ENCODE results near the gene NTNG2.

DNA sequence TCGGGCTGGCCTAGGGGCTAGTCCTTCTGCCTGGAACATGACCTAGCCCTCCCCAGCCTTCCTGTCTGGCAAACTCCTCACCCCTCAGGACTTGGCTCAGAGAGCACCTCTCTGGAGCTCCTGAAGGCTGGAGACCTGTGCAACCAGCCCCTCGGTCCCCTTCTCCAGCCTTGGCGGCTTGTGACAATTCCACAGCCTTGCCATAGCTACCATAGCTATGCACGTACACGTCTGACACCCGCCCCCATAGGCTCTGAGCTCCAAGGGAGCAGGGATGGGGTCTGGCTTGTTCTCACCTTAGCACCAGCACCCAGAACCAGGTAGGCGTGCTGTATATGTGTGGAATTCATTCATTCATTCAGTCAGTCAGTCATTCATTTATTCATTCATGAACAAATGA lies 49.7 kb downstream of the NTNG2 start:
- no peak for TF ChIP-seq POLR2A (IDR thresholded peaks at IDR 0.05)
- TF ChIP-seq, protein P1, sequence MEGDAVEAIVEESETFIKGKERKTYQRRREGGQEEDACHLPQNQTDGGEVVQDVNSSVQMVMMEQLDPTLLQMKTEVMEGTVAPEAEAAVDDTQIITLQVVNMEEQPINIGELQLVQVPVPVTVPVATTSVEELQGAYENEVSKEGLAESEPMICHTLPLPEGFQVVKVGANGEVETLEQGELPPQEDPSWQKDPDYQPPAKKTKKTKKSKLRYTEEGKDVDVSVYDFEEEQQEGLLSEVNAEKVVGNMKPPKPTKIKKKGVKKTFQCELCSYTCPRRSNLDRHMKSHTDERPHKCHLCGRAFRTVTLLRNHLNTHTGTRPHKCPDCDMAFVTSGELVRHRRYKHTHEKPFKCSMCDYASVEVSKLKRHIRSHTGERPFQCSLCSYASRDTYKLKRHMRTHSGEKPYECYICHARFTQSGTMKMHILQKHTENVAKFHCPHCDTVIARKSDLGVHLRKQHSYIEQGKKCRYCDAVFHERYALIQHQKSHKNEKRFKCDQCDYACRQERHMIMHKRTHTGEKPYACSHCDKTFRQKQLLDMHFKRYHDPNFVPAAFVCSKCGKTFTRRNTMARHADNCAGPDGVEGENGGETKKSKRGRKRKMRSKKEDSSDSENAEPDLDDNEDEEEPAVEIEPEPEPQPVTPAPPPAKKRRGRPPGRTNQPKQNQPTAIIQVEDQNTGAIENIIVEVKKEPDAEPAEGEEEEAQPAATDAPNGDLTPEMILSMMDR (IDR thresholded peaks at IDR 0.05 in 8 of 11, conservative IDR thresholded peaks at IDR 0.05 in 3 of 11) = no peak

Data from spleen (tissue), 7 donors.